ENCODE measurements around the gene CPT1A. TPM values are rescaled to one million over a fixed set of nuclear protein-coding genes. Genes with fewer than 3 reads are reported as not detected.

The CPT1A gene
- total RNA-seq, 3 donors from 2014 or later, result 22.2 to 62.6 (median 30.4) TPM

- no peak for DNase-seq (ENCODE audit: low spot score in 2 of 2)
Observed at GRCh38 chr11:68867066-68867465, 25.4 kb upstream of the CPT1A start.

DNA sequence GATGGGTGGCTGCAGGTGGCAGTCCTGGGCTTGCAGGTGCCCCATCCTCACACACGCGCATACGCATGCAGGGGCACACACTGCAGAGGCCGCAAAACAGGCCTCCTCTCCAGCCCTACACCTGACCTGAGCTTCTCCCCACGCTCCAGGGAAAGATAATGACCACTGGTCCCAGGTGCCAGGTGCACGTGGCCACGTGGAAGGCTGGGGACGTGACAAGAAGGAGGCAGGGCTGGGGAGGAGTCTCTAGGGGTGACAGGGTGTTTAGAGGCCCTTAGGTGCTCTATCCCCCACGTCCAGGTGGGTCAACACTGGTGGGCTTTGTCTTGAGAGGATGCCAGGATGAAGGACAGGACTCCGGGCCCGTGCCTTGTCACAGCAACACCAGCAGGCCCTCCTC lies 23.5 kb upstream of the CPT1A start:
- Histone ChIP-seq H3K27ac (no peak overlapping the region), H3K9me3 (peaks cover 4 to 6% of the 10 kb centered on the region in 2 donors), H3K4me1 (no peaks in the 10 kb centered on the region), H3K4me3 (no peak overlapping the region), H3K36me3 (no peaks in the 10 kb centered on the region), H3K27me3 (no peaks in the 10 kb centered on the region)
- DNase-seq (ENCODE audit: low spot score in 2 of 2), result no peak
- TF ChIP-seq CTCF (IDR thresholded peaks at IDR 0.05), result no peak
- TF ChIP-seq POLR2A (IDR thresholded peaks at IDR 0.05), result no peak
- TF ChIP-seq POLR2AphosphoS5 (IDR thresholded peaks at IDR 0.05), result no peak
- intact Hi-C loops (cut with DNase I; ENCODE audit: low total_unique reads), result no loop called here

More at GRCh38 chr11:68867066-68867465, 25.4 kb upstream of the CPT1A start:
- Histone ChIP-seq H3K4me3 (no peak overlapping the region), H3K27ac (no peak overlapping the region), H3K27me3 (no peaks in the 10 kb centered on the region), H3K9me3 (peaks cover 4 to 6% of the 10 kb centered on the region in 2 donors), H3K36me3 (no peaks in the 10 kb centered on the region), H3K4me1 (no peaks in the 10 kb centered on the region)
- TF ChIP-seq CTCF (IDR thresholded peaks at IDR 0.05), result no peak
- TF ChIP-seq POLR2AphosphoS5 (IDR thresholded peaks at IDR 0.05), result no peak
- no peak for TF ChIP-seq POLR2A (IDR thresholded peaks at IDR 0.05)
- intact Hi-C loops (cut with DNase I; ENCODE audit: low total_unique reads), result no loop called here

GRCh38 chr11:68863553-68864265 lies 22.0 kb upstream of the CPT1A start:
- no peak overlapping the region for H3K27ac ChIP-seq
- H3K4me1 ChIP-seq, result no peaks in the 10 kb centered on the region
- H3K9me3 ChIP-seq, result peaks cover 4 to 6% of the 10 kb centered on the region in 2 donors
- no peak for TF ChIP-seq POLR2AphosphoS5 (IDR thresholded peaks at IDR 0.05)
- DNase-seq (ENCODE audit: low spot score in 2 of 2), result no peak
- no peaks in the 10 kb centered on the region for H3K36me3 ChIP-seq
- no peak overlapping the region for H3K4me3 ChIP-seq
- no peaks in the 10 kb centered on the region for H3K27me3 ChIP-seq
- intact Hi-C loops (cut with DNase I; ENCODE audit: low total_unique reads), result no loop called here

DNA sequence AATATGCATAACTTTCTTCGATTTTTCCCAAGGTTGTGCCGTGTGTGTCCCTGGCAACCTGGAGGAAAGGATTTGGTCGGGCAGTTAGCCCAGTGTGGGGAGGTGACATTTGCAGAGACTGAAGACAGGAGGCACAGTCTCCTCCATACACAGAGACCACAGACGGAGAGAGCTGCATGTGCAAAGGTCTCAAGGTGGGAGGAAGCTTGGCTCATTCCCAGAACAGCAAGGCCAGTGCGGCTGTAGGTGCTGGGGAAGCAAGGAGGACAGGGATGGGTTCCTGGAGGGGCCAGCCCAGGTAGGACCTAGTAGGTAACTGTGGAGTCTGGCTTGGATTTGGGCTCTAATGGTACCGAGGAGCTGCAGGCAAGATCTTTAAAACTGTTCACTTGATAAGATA lies 20.7 kb upstream of the CPT1A start:
- intact Hi-C loops (cut with DNase I; ENCODE audit: low total_unique reads), result no loop called here
- Histone ChIP-seq H3K36me3 (no peaks in the 10 kb centered on the region), H3K27ac (no peak overlapping the region), H3K4me1 (no peaks in the 10 kb centered on the region), H3K4me3 (no peak overlapping the region), H3K27me3 (no peaks in the 10 kb centered on the region), H3K9me3 (peaks cover 4 to 6% of the 10 kb centered on the region in 2 donors)
- no peak for TF ChIP-seq POLR2AphosphoS5 (IDR thresholded peaks at IDR 0.05)
- TF ChIP-seq POLR2A (IDR thresholded peaks at IDR 0.05), result no peak
- TF ChIP-seq CTCF (IDR thresholded peaks at IDR 0.05), result no peak
- no peak for DNase-seq (ENCODE audit: low spot score in 2 of 2)

GRCh38 chr11:68859123-68859522 lies 17.4 kb upstream of the CPT1A start:
- Histone ChIP-seq H3K27me3 (peaks cover 5 to 6% of the 10 kb centered on the region in 2 donors), H3K4me1 (peaks cover 4 to 5% of the 10 kb centered on the region in 2 donors), H3K9me3 (peaks cover 3 to 5% of the 10 kb centered on the region in 2 donors), H3K36me3 (no peaks in the 10 kb centered on the region), H3K27ac (no peak overlapping the region), H3K4me3 (no peak overlapping the region)
- DNase-seq (ENCODE audit: low spot score in 2 of 2), result no peak
- TF ChIP-seq CTCF (IDR thresholded peaks at IDR 0.05) (no peak), POLR2A (IDR thresholded peaks at IDR 0.05) (no peak), POLR2AphosphoS5 (IDR thresholded peaks at IDR 0.05) (no peak)
- intact Hi-C loops (cut with DNase I; ENCODE audit: low total_unique reads), result no loop called here
